ENCODE measurements around the gene TMEM176B.

The TMEM176B gene

GRCh38 chr7:150746921-150747320, 53.2 kb downstream of the TMEM176B start:
- no peak for DNase-seq

GRCh38 chr7:150745876-150746275, 54.3 kb downstream of the TMEM176B start:
- no peak for DNase-seq

GRCh38 chr7:150745086-150745485, 55.1 kb downstream of the TMEM176B start:
- DNase-seq = no peak

GRCh38 chr7:150744041-150744656, 56.0 kb downstream of the TMEM176B start:
- DNase-seq = no peak

- peak; percentile 35 for DNase-seq
These were observed 57.7 kb downstream of the TMEM176B start for GRCh38 chr7:150742286-150742968.

Measured in activated naive CD4-positive, alpha-beta T cell treated with Interleukin-2 at 50 U/mL for 16 hours (primary cell).